ENCODE measurements around the gene SHCBP1L.

The SHCBP1L gene

DNA sequence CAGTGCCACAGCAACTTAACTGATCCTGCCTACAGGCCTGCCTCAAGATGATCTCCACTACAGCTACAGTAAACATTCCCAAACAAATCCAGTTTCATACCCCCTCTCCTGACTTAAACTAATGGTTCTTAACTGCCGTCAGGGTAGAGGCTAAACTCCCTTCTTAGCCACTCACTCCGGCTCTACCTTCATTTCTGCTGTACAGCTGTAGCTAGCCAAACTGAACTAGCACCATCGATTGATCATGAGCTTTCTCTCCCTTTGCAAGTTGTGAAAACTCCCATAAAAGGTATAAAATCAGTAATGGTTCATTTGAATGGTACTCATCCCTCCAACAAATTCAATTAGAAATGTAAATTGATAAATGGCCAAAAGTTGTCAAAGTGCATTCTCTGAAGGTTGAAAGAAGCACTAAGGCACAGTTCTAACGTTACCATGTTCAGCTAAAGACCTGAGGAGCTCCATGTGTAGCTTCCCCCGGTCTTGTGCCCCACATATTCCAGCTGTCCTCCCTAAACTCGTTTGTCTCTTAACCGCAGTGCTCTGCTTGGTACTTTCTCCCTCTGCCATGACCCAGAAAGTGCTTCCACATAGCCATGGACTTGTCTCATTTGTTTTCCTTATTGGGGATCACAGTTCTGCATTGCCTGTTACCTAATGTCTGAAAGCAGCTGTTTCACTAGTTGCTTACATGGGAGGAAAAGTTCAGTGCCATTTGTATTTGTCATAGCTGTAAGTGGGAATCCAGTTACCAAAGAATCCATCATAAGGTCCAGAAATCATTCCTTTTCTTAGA is 64.0 kb downstream of the SHCBP1L start:
- DNase-seq, result no peak

DNA sequence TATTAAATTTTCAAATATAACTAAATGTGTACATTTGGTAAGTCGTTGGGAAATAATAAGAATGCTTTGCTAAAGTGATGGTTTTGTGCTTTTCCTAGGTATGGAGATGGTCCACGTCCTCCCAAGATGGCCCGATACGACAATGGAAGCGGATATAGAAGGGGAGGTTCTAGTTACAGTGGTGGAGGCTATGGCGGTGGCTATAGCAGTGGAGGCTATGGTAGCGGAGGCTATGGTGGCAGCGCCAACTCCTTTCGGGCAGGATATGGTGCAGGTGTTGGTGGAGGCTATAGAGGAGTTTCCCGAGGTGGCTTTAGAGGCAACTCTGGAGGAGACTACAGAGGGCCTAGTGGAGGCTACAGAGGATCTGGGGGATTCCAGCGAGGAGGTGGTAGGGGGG is 66.0 kb downstream of the SHCBP1L start:
- no peak for DNase-seq

GRCh38 chr1:182885591-182885990 is 67.4 kb downstream of the SHCBP1L start:
- no peak for DNase-seq

DNA sequence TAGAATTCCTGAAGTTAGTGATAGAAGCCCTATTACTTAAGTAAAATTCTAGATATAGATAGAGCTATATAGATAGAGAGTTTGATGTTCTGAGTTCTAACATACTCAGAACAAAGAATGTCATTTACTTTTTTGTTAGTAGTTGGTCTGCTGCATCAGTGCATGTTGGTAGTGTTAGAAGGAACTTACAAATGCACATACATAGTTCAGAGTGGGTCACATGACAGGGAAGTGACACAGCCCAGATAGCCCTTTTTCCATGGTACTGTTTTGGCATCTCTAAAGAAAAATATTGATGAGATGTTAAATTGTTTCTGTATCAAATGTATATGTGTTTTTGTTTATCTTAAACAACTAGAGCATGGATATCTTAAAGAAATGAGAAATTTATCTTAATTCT is 68.1 kb downstream of the SHCBP1L start:
- no peak for DNase-seq

DNA sequence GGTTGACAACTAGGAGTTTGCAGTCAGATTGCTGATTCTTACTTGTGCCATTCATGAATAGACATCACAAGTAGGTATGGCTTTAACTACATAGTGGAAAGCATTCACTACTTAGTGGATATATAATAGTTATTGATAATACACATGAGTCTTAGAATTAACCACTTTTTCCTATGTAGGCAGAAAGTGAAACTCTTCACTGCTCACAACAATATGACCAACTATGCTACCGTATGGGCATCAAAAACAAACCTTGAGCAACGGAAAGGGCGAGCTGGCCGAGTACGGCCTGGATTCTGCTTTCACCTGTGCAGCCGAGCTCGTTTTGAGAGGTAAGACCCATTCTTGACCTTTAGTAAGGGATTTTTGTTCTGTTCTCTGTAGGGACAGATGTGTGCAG is 75.1 kb downstream of the SHCBP1L start:
- DNase-seq, result no peak

GRCh38 chr1:182877331-182877730 is 75.6 kb downstream of the SHCBP1L start:
- DNase-seq, result no peak

- no peak for DNase-seq
Measured at GRCh38 chr1:182875889-182876288, 77.1 kb downstream of the SHCBP1L start.

DNA sequence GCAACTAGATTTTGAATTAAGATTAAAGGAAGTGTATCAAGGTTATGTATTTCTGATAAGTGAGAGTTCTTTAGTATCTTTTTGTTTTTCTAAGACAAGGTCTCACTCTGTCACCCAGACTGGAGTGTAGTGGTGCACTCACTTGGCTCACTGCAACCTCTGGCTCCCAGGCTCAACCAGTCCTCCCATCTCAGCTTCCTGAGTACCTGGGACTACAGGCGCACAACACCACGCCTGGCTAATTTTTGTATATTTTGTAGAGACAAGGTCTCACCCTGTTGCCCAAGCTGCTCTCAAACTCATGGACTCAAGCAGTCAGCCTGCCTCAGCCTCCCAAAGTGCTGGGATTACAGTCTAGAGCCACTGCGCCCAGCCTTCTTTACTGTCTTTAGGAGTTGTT is 80.1 kb downstream of the SHCBP1L start:
- DNase-seq, result no peak

DNA sequence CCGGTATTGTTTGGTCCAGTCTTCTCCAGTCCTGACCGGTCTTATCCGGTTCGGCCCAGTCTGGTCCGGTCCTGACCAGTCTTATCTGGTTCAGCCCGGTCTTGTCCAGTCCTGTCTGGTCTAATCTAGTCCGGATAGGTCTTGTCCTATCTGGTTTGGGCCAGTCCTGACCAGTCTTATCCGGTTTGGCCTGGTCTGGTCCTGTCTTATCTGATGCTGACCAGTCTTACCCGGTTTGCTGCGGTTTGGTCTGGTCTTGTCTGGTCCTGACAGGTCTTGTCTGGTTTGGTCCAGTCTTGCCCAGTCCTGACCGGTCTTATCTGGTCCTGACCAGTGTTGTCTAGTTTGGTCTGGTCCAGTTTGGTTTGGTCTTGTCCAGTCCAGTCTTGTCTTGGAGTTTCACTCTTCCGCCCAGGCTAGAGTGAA is 83.7 kb downstream of the SHCBP1L start:
- DNase-seq, result no peak

DNA sequence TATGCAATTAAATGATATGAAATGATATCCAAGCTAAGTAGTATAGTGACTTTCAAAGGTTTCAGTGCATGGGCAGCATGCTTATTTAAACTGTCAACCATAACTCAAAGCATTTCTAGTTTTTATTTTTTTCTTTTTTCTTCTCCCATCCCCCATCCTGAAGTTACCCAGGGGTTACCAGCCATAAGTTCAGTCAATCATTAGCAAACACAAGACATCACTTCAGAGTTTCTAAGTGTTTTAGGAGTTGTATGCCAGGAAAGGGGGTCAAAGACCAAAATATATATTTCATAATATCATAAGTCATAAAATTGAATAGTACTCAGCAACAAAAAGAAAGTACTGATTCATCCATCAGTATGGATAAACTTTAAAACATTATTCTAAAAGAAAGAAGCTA is 85.1 kb downstream of the SHCBP1L start:
- DNase-seq, result no peak

- DNase-seq, result no peak
Measured at GRCh38 chr1:182863940-182864339, 89.0 kb downstream of the SHCBP1L start.

- no peak for DNase-seq
Measured at GRCh38 chr1:182862827-182863226, 90.1 kb downstream of the SHCBP1L start.

DNA sequence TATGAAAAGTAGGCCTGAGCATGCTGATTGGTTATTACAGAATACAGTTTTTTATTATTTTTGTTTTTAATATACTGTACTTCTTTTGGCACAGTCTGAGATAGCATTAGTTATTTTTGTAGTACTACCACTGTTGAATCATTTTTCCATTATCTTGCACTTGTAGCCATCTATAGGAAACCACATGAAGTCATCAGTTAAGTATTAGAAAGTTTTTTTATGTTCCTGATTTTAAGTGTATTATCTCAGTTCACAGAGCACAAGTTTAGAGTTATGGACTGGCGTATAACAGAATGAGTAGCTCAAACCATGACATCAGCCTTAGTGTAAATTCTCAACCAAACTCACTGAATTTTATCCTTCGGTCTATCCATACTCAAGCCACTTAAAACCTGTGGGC is 91.0 kb downstream of the SHCBP1L start:
- no peak for DNase-seq

DNA sequence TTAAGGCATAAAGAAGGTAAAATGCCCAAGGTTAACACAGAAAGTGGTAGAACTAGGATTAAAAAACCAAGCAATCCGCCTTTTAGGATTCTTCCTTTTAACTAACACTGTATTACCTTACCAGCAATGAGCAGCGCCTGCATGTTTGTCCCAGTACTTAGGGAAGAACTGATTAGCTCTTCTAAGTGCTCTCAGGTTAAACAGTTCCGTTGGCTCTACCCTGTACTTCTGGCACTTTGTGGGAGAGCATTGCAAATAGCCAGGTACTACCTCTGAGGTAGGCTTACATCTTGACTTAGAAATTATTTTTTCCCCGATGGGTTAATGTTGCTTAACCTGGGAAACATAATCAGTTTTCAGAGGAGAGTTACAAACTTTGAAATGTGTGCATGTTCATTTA is 92.3 kb downstream of the SHCBP1L start:
- no peak for DNase-seq

DNA sequence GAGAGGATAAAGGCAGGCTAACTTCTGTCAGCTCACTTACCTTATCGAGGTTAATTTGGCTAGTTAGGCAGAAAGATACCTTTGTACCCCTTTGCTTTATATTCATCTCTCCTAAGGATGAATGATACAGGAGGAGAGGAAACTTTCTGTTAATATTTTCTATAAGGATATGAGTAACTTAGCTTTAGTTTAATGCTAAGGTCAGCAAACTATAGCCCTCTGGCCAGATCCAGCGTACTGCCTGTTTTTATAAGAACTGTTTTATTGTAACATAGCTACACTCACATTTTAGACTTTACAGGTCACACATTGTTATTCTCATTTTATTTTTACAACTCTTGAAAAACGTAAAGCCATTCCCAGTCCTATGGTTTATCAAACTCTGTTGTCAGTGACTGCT is 95.8 kb downstream of the SHCBP1L start:
- no peak for DNase-seq

DNA sequence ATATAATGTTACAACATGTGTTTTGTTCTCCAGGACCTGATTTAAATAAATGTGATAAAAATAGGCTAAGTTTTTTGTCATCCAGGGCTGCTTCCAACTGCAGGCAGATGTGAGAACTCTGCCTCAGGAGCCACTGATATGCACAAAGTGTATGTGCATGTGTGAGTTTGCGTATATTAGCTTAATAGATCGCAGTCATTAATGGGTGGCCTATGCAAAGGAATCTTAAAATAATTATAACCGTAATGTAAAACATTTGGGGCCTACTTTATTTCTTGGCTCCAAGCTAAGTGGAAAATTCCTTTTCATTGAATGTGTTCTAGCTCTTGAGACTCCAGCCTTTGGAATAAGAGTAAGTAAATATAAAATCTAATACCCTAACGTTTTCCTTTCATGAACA is 97.1 kb downstream of the SHCBP1L start:
- DNase-seq, result no peak

GRCh38 chr1:182851825-182852224 is 101.1 kb downstream of the SHCBP1L start:
- no peak for DNase-seq

DNA sequence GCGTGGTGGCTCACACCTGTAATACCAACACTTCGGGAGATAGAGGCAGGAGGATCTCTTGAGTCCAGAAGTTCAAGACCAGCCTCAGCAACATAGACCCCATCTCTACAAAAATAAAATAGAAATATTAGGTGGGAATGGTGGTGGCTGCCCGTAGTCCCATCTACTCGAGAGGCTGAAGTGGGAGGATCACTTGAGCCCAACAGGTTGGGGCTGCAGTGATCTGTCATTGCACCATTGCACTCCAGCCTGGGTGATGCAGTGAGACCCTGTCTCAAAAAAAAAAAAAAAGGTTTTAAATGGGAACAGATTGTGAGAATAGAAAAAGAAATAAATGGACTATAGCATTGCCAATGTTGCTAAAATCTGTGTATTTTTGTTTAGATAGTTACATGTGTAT is 102.6 kb downstream of the SHCBP1L start:
- DNase-seq, result no peak
